Measurements from ENCODE around the gene ADCK1.

DNA sequence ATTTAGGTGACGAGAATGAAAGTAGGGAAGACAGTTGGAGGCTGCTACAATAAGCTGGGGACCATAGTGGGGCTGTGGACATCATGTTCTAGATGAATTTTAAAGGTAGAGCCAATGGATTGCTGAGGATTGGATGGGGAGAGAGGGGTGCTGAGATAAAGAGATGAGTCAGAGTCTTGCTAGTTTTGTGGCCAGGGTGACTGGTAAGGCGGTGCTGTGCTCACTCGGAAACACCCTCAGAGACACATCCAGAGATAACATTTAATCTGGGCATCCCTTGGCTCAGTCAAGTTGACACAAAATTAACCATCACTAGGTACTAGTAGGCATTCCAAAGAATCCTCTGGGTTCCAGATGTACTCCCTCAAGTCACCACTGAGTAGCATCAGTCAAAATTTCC, 170.7 kb downstream of the ADCK1 start:
- TF ChIP-seq, protein P1, sequence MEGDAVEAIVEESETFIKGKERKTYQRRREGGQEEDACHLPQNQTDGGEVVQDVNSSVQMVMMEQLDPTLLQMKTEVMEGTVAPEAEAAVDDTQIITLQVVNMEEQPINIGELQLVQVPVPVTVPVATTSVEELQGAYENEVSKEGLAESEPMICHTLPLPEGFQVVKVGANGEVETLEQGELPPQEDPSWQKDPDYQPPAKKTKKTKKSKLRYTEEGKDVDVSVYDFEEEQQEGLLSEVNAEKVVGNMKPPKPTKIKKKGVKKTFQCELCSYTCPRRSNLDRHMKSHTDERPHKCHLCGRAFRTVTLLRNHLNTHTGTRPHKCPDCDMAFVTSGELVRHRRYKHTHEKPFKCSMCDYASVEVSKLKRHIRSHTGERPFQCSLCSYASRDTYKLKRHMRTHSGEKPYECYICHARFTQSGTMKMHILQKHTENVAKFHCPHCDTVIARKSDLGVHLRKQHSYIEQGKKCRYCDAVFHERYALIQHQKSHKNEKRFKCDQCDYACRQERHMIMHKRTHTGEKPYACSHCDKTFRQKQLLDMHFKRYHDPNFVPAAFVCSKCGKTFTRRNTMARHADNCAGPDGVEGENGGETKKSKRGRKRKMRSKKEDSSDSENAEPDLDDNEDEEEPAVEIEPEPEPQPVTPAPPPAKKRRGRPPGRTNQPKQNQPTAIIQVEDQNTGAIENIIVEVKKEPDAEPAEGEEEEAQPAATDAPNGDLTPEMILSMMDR (IDR thresholded peaks at IDR 0.05; ENCODE audit: poor library complexity), result no peak
- TF ChIP-seq EZH2 (IDR thresholded peaks at IDR 0.05; ENCODE audit: borderline replicate concordance), result no peak
